ENCODE data around the gene C3orf20.

DNA sequence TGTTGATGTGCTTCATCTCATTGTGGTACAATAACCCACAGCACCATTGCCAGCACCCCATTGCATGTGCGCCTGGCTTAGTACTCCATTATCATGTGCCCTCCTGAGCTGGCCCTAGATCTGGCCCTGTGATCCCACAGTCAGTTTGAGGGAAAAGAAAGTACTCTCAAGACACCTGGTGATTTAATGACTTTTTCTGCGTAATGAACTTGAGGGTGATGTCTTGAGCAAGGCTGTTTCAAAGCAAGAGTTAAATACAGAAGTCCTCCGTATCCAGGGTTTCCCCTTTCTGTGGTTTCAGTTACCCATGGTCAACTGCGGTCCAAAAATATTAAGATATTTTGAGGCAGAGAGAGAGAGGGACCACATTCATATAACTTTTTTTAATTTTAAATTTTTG, 16.3 kb downstream of the C3orf20 start:
- TF ChIP-seq, protein P1, sequence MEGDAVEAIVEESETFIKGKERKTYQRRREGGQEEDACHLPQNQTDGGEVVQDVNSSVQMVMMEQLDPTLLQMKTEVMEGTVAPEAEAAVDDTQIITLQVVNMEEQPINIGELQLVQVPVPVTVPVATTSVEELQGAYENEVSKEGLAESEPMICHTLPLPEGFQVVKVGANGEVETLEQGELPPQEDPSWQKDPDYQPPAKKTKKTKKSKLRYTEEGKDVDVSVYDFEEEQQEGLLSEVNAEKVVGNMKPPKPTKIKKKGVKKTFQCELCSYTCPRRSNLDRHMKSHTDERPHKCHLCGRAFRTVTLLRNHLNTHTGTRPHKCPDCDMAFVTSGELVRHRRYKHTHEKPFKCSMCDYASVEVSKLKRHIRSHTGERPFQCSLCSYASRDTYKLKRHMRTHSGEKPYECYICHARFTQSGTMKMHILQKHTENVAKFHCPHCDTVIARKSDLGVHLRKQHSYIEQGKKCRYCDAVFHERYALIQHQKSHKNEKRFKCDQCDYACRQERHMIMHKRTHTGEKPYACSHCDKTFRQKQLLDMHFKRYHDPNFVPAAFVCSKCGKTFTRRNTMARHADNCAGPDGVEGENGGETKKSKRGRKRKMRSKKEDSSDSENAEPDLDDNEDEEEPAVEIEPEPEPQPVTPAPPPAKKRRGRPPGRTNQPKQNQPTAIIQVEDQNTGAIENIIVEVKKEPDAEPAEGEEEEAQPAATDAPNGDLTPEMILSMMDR (conservative IDR thresholded peaks at IDR 0.05; ENCODE audit: low read depth, low read length): no peak
- TF ChIP-seq POLR2A (IDR thresholded peaks at IDR 0.05; ENCODE audit: low read depth, low read length): no peak
- TF ChIP-seq RCOR1 (IDR thresholded peaks at IDR 0.05; ENCODE audit: insufficient replicate concordance, low read length): no peak
- TF ChIP-seq RAD21 (IDR thresholded peaks at IDR 0.05; ENCODE audit: low read length): no peak
- TF ChIP-seq MXI1 (IDR thresholded peaks at IDR 0.05; ENCODE audit: borderline replicate concordance, low read depth, low read length): no peak
- TF ChIP-seq, protein P2, sequence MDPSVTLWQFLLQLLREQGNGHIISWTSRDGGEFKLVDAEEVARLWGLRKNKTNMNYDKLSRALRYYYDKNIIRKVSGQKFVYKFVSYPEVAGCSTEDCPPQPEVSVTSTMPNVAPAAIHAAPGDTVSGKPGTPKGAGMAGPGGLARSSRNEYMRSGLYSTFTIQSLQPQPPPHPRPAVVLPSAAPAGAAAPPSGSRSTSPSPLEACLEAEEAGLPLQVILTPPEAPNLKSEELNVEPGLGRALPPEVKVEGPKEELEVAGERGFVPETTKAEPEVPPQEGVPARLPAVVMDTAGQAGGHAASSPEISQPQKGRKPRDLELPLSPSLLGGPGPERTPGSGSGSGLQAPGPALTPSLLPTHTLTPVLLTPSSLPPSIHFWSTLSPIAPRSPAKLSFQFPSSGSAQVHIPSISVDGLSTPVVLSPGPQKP (IDR thresholded peaks at IDR 0.05; ENCODE audit: borderline replicate concordance, low read depth, low read length): no peak
- no peak for TF ChIP-seq MAFK (IDR thresholded peaks at IDR 0.05; ENCODE audit: low read depth, low read length)
- no peak for TF ChIP-seq MAZ (IDR thresholded peaks at IDR 0.05; ENCODE audit: borderline replicate concordance, low read depth, low read length)
- no peak for TF ChIP-seq SMC3 (IDR thresholded peaks at IDR 0.05; ENCODE audit: low read depth, low read length)
- no peak for TF ChIP-seq RFX5 (IDR thresholded peaks at IDR 0.05; ENCODE audit: low read depth, low read length)
- no peak for TF ChIP-seq FOS (IDR thresholded peaks at IDR 0.05; ENCODE audit: low read depth, low read length)
